GM21717 (cell line): ENCODE results near the gene NWD2.

Experiments used
- ATAC-seq: cut with Tn5 transposase; IDR thresholded peaks from one replicate; pipeline ENCODE4 v1.9.1; 2021; ENCODE audit warnings: mild to moderate bottlenecking, moderate library complexity; ENCODE audit not compliant: unreplicated experiment

NWD2 gene

GRCh38 chr4:37438564-37439279, 194.2 kb downstream of the NWD2 start:
- no peak for ATAC-seq

- no peak for ATAC-seq
These were observed 195.4 kb downstream of the NWD2 start for GRCh38 chr4:37439809-37440474.

- ATAC-seq, result no peak
These were observed 196.0 kb downstream of the NWD2 start for GRCh38 chr4:37440501-37440900.

- ATAC-seq, result no peak
These were observed 196.9 kb downstream of the NWD2 start for GRCh38 chr4:37441231-37442061.

GRCh38 chr4:37442062-37442323, 197.4 kb downstream of the NWD2 start:
- no peak for ATAC-seq

GRCh38 chr4:37443137-37443536, 198.6 kb downstream of the NWD2 start:
- no peak for ATAC-seq

- no peak for ATAC-seq
These were observed 200.5 kb downstream of the NWD2 start for GRCh38 chr4:37445023-37445422.

GRCh38 chr4:37446016-37446415, 201.5 kb downstream of the NWD2 start:
- ATAC-seq, result no peak

GRCh38 chr4:37447886-37448285, 203.3 kb downstream of the NWD2 start:
- ATAC-seq, result no peak

GRCh38 chr4:37450309-37450708, 205.8 kb downstream of the NWD2 start:
- ATAC-seq, result no peak

GRCh38 chr4:37450911-37451310, 206.4 kb downstream of the NWD2 start:
- no peak for ATAC-seq

GRCh38 chr4:37451656-37452055, 207.1 kb downstream of the NWD2 start:
- no peak for ATAC-seq

- no peak for ATAC-seq
These were observed 208.4 kb downstream of the NWD2 start for GRCh38 chr4:37452952-37453280.

GRCh38 chr4:37453281-37453998, 208.9 kb downstream of the NWD2 start:
- no peak for ATAC-seq

- ATAC-seq, result no peak
These were observed 209.7 kb downstream of the NWD2 start for GRCh38 chr4:37453999-37454800.

- no peak for ATAC-seq
These were observed 211.0 kb downstream of the NWD2 start for GRCh38 chr4:37455301-37456131.

- ATAC-seq, result no peak
These were observed 217.3 kb downstream of the NWD2 start for GRCh38 chr4:37461801-37462200.

- ATAC-seq, result no peak
These were observed 218.7 kb downstream of the NWD2 start for GRCh38 chr4:37463033-37463856.
